ENCODE data around the gene PAX5. TPM values are rescaled to one million over a fixed set of nuclear protein-coding genes. Genes with fewer than 3 reads are reported as not detected.

The PAX5 gene
- total and polyA plus RNA-seq, 2 donors (not counting 1 experiment from before 2014, with no cell fraction given) = 196 to 275 TPM

DNA sequence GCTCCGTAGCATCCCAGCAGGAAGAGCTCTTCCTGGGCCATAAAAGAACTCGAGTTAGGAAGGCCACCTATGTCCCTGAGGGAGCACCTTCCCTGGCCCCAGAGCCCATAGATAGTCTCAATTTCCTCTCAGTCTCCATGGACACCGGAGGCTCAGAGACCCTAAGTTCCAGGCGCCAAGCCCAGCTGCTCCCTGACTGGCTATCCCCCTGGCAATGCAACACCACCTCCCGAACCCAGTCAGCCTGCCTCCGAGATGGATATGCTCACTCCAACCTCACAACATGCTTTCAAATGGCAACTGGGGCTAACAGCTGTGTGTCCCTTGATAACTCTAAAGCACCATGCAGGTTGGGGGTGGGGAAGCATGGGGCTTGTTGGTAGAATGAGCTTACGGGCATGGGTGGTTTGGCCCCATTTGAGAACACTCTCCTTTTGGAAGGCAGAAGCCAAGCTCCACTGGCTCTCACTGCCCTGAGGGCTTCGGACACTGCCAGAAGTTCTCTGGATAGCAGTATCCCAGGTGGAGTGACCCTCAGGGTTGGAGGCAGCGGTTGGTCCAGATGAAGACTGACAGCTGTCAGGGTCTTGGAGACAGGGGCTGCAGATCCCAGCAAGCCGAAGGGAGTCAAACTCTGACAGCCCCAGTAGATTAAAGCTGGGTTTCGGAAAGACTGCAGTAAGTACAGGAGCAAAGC lies 165.3 kb downstream of the PAX5 start:
- peaks cover 4 to 26% of the 10 kb centered on the region in 2 donors for H3K4me1 ChIP-seq (ENCODE audit: control insufficient read depth in 2 of 2, insufficient read depth in 2 of 2, low read length in 2 of 2)
- H3K79me2 ChIP-seq (ENCODE audit: control insufficient read depth, insufficient read depth, low read length) = peaks cover 98% of the 10 kb centered on the region
- H3K4me3 ChIP-seq (ENCODE audit: control extremely low read depth in 1 of 5, extremely low read depth in 1 of 5, insufficient read depth in 1 of 5, low read depth in 2 of 5, low read length in 4 of 5) = no peak overlapping the region
- POLR2A ChIA-PET = no interaction called here
- H3K27ac ChIP-seq (ENCODE audit: low read length in 2 of 2) = peak overlapping the region in 1 of 2 donors; percentile 47
- no peak overlapping the region for H2AFZ ChIP-seq (ENCODE audit: insufficient read depth, low read depth, low read length, poor library complexity, severe bottlenecking)
- Mint-ChIP-seq H3K4me1 (peaks cover 57% of the 10 kb centered on the region), H3K27ac (peak overlapping the region; percentile 84), H3K9me3 (ENCODE audit: insufficient read depth) (no peaks in the 10 kb centered on the region), H3K4me3 (no peak overlapping the region), H3K27me3 (no peaks in the 10 kb centered on the region)
- no peak overlapping the region for H3K4me2 ChIP-seq (replicated peaks; ENCODE audit: low read depth, low read length, poor library complexity, severe bottlenecking)
- no peaks in the 10 kb centered on the region for H3K27me3 ChIP-seq (replicated peaks in 1 of 4; ENCODE audit: control extremely low read depth in 1 of 4, control insufficient read depth in 3 of 4, insufficient read depth in 4 of 4, low read length in 3 of 4)
- peaks cover 0 to 91% of the 10 kb centered on the region in 2 experiments for H3K36me3 ChIP-seq (replicated peaks in 1 of 2; ENCODE audit: control extremely low read depth in 1 of 2, control insufficient read depth in 1 of 2, extremely low read depth in 1 of 2, insufficient read depth in 2 of 2, low read length in 1 of 2)
- no peak for ATAC-seq (ENCODE audit: low read depth)
- H3K9me3 ChIP-seq (ENCODE audit: control extremely low read depth in 1 of 3, control insufficient read depth in 2 of 3, insufficient read depth in 1 of 3, low read length in 2 of 3) = no peaks in the 10 kb centered on the region
- CTCF ChIA-PET = interaction anchor here (1.0 to 2.3 kb wide), 3 partner anchors 124 to 461 kb away, joined by 3 to 6 read pairs (median 4); no protein-coding TSS in a partner anchor
- H3K9ac ChIP-seq (ENCODE audit: low read length) = no peak overlapping the region
- intact Hi-C loops (cut with micrococcal nuclease) = no loop called here
- 91% methylated on average over 11 of the region's 11 CpGs for WGBS (ENCODE audit: insufficient coverage)
- DNase-seq = no peak
- H4K20me1 ChIP-seq (ENCODE audit: control insufficient read depth, insufficient read depth, low read length, poor library complexity, severe bottlenecking) = peaks cover 96% of the 10 kb centered on the region
- no peak for TF ChIP-seq EZH2 (IDR thresholded peaks at IDR 0.05; ENCODE audit: borderline replicate concordance, insufficient read depth, low read depth, low read length, poor library complexity, severe bottlenecking)
- TF ChIP-seq, protein P1, sequence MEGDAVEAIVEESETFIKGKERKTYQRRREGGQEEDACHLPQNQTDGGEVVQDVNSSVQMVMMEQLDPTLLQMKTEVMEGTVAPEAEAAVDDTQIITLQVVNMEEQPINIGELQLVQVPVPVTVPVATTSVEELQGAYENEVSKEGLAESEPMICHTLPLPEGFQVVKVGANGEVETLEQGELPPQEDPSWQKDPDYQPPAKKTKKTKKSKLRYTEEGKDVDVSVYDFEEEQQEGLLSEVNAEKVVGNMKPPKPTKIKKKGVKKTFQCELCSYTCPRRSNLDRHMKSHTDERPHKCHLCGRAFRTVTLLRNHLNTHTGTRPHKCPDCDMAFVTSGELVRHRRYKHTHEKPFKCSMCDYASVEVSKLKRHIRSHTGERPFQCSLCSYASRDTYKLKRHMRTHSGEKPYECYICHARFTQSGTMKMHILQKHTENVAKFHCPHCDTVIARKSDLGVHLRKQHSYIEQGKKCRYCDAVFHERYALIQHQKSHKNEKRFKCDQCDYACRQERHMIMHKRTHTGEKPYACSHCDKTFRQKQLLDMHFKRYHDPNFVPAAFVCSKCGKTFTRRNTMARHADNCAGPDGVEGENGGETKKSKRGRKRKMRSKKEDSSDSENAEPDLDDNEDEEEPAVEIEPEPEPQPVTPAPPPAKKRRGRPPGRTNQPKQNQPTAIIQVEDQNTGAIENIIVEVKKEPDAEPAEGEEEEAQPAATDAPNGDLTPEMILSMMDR (IDR thresholded peaks at IDR 0.05) = no peak

All from B cell (primary cell).